GM12892 (cell line): ENCODE data around the gene MTERF4.

Experiments used
- POLR2A ChIP-seq: IDR thresholded peaks from 2 replicates; pipeline ENCODE4 v1.6.1; 2011; ENCODE audit warnings: low read depth, low read length, control low read depth
- POLR2AphosphoS5 ChIP-seq: IDR thresholded peaks from 2 replicates; pipeline ENCODE4 v1.6.1; 2011; ENCODE audit warnings: low read depth, low read length, control low read depth

GRCh38 chr2:241138471-241138870 lies 36.4 kb upstream of the MTERF4 start:
- TF ChIP-seq POLR2A: no peak
- no peak for TF ChIP-seq POLR2AphosphoS5
